ENCODE results near the gene TMEM248.

DNA sequence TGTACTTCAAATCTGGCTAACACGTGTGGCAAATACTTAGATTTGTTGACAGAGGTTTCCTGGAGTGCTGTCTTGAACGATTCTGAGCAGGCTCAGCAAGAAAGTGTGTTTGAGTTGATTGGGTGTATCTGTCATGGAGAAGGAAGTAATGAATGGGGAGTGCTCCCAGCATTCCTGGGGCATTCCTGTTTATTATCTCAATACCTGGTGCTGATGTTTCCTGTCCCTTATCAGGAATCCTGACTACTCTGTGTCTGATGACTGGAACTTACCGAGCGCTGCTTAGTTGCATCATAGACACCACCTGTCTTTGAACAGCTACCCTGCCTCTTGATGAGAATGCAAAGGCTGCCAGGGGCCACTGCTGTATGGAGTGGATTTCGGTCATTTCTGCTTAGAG lies 41.0 kb upstream of the TMEM248 start:
- TF ChIP-seq POLR2AphosphoS5 (IDR thresholded peaks at IDR 0.05) (no peak), CTCF (IDR thresholded peaks at IDR 0.05 in 8 of 11, conservative IDR thresholded peaks at IDR 0.05 in 3 of 11) (no peak), POLR2A (IDR thresholded peaks at IDR 0.05) (no peak)

All from spleen (tissue), 7 donors.